CD4-positive, alpha-beta T cell treated with Interleukin-4 for 4 hours (primary cell): ENCODE measurements around the gene RNASET2.
"Not testable (repeated sequence)": the region's sequence is repeated elsewhere in the genome, so short reads cannot be mapped to it uniquely, and the experiment has no call there.

ENCODE experiments used
- DNase-seq: peaks from one replicate; pipeline ENCODE4 v3.0.0-alpha.2; 2020

The RNASET2 gene

DNA sequence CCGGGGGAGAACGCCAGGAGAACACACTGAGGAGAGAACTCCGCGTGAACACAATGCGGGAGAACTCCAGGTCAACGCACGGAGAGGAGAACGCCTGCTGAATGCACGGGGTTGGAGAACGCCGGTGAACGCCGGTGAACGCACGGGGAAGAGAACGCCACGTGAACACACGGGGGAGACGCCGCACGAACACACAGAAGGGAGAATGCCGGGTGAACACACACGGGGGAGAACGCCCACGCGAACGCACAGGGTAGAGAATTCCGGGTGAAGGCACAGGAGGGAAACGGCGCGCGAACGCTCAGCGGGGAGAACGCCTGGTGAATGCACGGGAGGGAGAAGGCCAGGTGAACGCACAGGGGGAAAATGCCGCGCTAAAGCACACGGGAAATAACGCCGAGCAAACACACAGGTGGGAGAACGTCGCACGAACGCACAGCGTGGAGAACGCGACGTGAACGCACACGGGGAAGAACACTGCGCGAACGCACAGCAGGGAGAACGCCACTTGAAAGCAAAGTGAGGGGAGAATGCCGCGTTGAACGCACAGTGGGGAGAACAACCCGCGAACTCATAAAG, 56.1 kb downstream of the RNASET2 start:
- no peak for DNase-seq

DNA sequence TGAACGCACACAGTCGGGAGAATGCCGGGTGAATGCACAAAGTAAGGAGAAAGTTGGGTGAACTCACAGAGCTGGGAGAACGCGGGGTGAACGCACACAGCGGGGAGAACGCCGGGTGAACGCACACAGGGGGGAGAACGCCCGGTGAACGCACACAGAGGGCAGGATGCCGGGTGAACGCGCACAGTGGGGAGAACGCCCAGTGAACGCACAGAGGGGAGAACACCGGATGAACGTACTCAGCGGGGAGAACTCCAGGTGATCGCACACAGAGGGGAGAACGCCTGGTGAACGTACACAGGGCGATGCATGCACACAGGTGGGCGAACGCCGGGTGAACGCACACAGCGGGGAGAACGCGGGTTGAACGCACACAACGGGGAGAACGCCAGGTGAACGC, 57.4 kb downstream of the RNASET2 start:
- no peak for DNase-seq

DNA sequence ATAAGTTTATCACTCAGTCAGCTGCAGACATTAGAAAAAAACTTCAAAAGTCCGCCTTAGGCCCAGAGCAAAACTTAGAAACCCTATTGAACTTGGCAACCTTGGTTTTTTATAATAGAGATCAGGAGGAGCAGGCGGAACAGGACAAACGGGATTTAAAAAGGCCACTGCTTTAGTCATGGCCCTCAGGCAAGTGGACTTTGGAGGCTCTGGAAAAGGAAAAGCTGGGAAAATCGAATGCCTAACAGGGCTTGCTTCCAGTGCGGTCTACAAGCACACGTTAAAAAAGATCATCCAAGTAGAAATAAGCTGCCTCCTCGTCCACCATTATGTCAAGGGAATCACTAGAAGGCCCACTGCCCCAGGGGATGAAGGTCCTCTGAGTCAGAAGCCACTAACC, 61.7 kb downstream of the RNASET2 start:
- DNase-seq: not testable (repeated sequence)

DNA sequence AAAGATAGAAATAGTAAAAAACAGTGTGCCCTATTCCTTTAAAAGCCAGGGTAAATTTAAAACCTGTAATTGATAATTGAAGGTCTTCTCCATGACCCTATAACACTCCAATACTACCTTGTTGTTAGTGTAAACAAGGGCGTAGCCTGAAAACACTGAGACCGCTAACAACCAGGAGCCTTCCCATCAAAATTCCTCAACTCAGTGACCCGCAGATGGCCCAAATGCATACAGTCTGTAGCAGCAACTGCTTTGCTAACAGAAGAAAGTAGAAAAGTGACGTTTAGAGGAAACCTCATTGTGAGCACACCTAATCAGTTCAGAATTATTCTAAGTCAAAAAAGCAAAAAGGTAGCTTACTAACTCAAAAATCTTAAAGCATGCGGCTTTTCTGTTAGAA, 63.9 kb downstream of the RNASET2 start:
- DNase-seq: not testable (repeated sequence)

DNA sequence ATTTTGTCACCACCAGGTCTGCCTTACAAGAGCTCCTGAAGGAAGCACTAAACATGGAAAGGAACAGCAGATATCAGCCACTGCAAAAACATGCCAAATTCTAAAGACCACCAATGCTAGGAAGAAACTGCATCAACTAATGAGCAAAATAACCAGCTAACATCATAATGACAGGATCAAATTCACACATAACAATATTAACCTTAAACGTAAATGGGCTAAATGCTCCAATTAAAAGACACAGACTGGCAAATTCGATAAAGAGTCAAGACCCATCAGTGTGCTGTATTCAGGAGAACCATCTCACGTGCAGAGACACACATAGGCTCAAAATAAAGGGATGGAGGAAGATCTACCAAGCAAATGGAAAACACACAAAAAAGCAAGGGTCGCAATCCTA, 69.6 kb downstream of the RNASET2 start:
- DNase-seq: not testable (repeated sequence)

DNA sequence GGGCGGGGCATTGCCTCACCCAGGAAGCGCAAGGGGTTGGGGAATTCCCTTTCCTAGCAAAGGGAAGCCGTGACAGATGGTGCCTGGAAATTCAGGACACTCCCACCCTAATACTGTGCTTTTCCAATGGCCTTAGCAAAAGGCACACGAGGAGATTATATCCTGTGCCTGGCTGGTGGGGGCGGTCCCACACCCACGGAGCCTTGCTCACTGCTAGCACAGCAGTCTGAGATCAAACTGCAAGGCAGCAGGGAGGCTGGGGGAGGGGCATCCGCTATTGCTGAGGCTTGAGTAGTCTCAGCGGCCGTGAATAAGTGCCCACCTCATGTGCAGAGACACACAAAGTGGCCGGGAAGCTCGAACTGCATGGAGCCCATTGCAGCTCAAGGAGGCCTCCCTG, 71.4 kb downstream of the RNASET2 start:
- not testable (repeated sequence) for DNase-seq

DNA sequence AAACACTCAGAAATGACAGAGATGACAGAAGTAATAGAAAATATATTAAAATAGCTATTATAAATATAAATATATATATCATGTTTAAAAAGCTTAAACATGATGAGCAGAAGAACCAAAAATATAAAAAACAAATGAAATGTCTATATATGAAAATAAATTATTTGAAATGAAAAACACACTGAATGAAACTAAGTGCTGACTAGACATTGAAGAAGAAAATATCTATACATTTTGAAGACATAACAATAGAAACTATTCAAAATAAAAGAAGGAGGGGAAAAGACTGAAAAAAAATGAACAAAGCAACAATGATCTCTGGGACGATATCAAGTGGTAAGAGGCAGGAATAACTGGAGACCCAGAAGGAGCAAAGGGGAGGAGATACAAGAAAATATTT, 76.8 kb downstream of the RNASET2 start:
- no peak for DNase-seq
